GM06990 (cell line): ENCODE data around the gene TANGO6.
"Not testable (repeated sequence)": the region's sequence is repeated elsewhere in the genome, so short reads cannot be mapped to it uniquely, and the experiment has no call there.

Experiments
- DNase-seq: peaks from one replicate; pipeline ENCODE4 v3.0.0-alpha.2; 2011; ENCODE audit not compliant: insufficient read length; ENCODE audit errors: extremely low read depth
- H3K27me3 ChIP-seq: replicated peaks from 2 replicates; pipeline ENCODE4 v1.6.0; 2011; ENCODE audit warnings: low read length; ENCODE audit not compliant: control insufficient read depth, insufficient read depth
- H3K36me3 ChIP-seq: 2 replicates; pipeline ENCODE4 v1.5.1; 2011; ENCODE audit warnings: low read length; ENCODE audit not compliant: control insufficient read depth, insufficient read depth
- H3K4me3 ChIP-seq: replicated peaks from 2 replicates; pipeline ENCODE4 v1.5.1; 2011; ENCODE audit warnings: low read depth, mild to moderate bottlenecking, control low read depth, low read length
- TF ChIP-seq, protein P1 (sequence below): IDR thresholded peaks from 2 replicates; pipeline ENCODE4 v1.5.1; 2011; ENCODE audit warnings: low read length, control low read depth, mild to moderate bottlenecking, inconsistent platforms; ENCODE audit not compliant: insufficient read depth, poor library complexity, severe bottlenecking

Gene TANGO6

DNA sequence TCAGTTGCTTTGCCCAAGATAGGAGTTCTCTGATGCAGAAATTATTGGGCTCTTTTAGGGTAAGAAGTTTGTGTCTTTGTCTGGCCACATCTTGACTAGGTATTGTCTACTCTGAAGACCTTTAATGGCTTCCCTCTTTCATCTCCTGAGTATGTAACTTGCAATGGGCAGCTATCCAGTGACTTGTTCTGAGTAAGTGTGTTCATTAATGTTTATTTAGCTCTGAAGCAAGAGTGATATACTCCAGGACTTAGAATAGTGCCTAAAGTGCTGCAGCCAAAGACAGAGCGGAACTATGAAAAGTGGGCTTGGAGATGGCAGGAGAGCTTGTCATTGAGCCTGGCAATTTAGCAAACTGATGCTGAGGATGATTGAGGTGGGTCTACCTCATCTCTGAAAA lies 8.8 kb upstream of the TANGO6 start:
- Histone ChIP-seq H3K36me3 (no peaks in the 10 kb centered on the region), H3K27me3 (no peaks in the 10 kb centered on the region), H3K4me3 (no peak overlapping the region)
- no peak for DNase-seq
- TF ChIP-seq, protein P1, sequence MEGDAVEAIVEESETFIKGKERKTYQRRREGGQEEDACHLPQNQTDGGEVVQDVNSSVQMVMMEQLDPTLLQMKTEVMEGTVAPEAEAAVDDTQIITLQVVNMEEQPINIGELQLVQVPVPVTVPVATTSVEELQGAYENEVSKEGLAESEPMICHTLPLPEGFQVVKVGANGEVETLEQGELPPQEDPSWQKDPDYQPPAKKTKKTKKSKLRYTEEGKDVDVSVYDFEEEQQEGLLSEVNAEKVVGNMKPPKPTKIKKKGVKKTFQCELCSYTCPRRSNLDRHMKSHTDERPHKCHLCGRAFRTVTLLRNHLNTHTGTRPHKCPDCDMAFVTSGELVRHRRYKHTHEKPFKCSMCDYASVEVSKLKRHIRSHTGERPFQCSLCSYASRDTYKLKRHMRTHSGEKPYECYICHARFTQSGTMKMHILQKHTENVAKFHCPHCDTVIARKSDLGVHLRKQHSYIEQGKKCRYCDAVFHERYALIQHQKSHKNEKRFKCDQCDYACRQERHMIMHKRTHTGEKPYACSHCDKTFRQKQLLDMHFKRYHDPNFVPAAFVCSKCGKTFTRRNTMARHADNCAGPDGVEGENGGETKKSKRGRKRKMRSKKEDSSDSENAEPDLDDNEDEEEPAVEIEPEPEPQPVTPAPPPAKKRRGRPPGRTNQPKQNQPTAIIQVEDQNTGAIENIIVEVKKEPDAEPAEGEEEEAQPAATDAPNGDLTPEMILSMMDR: no peak

DNA sequence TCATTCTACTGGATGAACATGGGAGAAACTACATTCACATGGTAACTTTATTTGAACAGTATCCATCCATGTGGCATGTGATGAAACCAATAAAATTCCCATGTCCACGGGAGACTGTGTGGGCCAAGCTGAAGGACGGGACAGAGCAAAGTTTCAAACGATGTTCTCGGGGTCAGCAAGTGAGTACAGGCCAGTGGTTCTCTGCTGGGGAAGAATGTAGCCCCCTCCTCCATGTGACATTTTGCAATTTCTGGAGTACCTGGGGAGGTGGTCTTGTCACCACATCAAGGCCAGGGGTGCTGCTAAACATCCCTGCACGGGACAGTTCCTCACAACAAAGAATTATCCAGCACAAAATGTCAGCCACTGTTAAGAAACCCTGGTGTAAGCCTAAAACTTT lies 7.4 kb upstream of the TANGO6 start:
- TF ChIP-seq, protein P1: no peak
- no peaks in the 10 kb centered on the region for H3K36me3 ChIP-seq
- H3K4me3 ChIP-seq: no peak overlapping the region
- no peak for DNase-seq
- H3K27me3 ChIP-seq: no peaks in the 10 kb centered on the region

DNA sequence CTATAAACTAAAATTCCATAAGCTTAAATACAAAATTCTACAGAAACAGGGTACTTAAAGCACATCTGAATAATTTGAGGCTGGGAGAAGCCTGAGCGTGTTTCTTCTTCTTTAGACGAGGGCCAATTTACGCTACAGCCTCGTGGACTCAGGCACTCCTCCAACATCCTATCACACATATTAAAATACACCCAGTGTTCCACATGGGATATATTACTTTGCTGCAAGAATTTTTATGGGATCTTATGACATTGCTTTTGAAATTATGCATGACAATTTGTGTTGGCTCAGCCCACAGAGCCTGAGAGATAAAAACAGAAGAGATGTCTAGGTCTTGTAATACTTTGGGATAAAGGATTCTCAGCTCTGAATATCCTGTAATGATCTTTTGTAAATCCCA lies 3.5 kb upstream of the TANGO6 start:
- no peaks in the 10 kb centered on the region for H3K27me3 ChIP-seq
- no peak for DNase-seq
- H3K4me3 ChIP-seq: no peak overlapping the region
- TF ChIP-seq, protein P1: no peak
- H3K36me3 ChIP-seq: no peaks in the 10 kb centered on the region

DNA sequence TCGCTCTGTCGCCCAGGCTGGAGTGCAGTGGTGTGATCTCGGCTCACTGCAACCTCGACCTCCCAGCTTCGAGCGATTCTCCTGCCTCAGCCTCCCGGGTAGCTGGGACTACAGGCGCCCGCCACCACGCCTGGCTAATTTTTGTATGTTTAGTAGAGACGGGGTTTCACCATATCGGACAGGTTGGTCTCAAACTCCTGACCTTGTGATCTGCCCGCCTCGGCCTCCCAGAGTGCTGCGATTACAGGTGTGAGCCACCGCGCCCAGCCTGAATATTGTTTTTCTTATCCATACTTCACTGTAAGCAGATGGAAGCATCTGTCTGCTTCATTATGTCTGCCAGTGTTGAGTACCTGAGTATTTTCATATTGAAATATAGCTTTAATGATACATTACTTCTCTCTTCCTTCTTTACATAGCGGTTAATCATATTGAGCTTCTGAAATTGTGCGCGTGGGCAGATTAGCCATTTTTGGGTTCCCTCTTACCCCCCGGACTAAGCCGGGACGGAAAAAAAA lies 308 bp upstream of the TANGO6 start:
- H3K4me3 ChIP-seq: peak overlapping the region; percentile 78

DNA sequence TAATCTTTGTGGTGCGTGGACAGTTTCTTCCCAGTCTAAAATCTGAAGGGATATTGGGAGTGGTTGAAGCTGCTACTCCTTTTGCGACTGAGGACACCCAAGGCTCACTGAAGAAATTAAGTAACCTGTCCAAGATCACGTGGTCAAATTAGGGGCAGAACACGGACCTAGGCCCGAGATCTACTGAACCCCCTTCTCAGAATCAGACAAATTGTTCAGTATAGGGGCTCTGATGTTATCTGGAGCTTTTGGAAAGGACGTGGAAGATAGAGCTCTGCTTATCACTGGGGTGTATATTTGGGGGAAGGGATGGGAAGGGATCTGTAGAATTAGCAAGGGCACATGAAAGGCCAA lies 857 bp downstream of the TANGO6 start:
- H3K4me3 ChIP-seq: peak overlapping the region; percentile 78
- no peaks in the 10 kb centered on the region for H3K27me3 ChIP-seq
- H3K36me3 ChIP-seq: no peaks in the 10 kb centered on the region
- TF ChIP-seq, protein P1: no peak
- no peak for DNase-seq

More for the DNA sequence above, 308 bp upstream of the TANGO6 start:
- not testable (repeated sequence) for DNase-seq, H3K36me3 ChIP-seq, H3K27me3 ChIP-seq

DNA sequence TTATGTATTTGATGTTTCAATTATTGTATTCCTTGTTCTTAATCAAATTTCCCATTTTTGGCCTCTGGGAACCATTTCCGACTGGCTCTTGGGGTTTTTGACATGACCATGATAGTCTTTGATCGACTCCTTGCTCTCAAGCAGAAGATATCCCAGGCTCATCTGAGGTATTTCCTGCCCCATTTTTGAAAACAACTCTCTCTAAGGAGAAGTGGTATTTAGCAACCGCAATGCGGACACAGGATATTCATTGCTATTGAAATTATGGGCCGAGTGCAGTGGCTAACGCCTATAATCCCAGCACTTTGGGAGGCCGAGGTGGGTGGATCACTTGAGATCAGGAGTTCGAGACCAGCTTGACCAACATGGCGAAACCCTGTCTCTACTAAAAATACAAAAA lies 5.5 kb downstream of the TANGO6 start:
- TF ChIP-seq, protein P1: no peak
- Histone ChIP-seq H3K4me3 (no peak overlapping the region), H3K27me3 (no peaks in the 10 kb centered on the region), H3K36me3 (no peaks in the 10 kb centered on the region)
- DNase-seq: no peak
